Measurements from ENCODE around the gene VWA5A.

GRCh38 chr11:124098141-124098540, 17.1 kb upstream of the VWA5A start:
- TF ChIP-seq, protein P1, sequence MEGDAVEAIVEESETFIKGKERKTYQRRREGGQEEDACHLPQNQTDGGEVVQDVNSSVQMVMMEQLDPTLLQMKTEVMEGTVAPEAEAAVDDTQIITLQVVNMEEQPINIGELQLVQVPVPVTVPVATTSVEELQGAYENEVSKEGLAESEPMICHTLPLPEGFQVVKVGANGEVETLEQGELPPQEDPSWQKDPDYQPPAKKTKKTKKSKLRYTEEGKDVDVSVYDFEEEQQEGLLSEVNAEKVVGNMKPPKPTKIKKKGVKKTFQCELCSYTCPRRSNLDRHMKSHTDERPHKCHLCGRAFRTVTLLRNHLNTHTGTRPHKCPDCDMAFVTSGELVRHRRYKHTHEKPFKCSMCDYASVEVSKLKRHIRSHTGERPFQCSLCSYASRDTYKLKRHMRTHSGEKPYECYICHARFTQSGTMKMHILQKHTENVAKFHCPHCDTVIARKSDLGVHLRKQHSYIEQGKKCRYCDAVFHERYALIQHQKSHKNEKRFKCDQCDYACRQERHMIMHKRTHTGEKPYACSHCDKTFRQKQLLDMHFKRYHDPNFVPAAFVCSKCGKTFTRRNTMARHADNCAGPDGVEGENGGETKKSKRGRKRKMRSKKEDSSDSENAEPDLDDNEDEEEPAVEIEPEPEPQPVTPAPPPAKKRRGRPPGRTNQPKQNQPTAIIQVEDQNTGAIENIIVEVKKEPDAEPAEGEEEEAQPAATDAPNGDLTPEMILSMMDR (IDR thresholded peaks at IDR 0.05): no peak
- TF ChIP-seq POLR2AphosphoS5 (IDR thresholded peaks at IDR 0.05) (no peak), POLR2A (IDR thresholded peaks at IDR 0.05) (no peak)
